Measurements from ENCODE around the gene SH3PXD2B.

DNA sequence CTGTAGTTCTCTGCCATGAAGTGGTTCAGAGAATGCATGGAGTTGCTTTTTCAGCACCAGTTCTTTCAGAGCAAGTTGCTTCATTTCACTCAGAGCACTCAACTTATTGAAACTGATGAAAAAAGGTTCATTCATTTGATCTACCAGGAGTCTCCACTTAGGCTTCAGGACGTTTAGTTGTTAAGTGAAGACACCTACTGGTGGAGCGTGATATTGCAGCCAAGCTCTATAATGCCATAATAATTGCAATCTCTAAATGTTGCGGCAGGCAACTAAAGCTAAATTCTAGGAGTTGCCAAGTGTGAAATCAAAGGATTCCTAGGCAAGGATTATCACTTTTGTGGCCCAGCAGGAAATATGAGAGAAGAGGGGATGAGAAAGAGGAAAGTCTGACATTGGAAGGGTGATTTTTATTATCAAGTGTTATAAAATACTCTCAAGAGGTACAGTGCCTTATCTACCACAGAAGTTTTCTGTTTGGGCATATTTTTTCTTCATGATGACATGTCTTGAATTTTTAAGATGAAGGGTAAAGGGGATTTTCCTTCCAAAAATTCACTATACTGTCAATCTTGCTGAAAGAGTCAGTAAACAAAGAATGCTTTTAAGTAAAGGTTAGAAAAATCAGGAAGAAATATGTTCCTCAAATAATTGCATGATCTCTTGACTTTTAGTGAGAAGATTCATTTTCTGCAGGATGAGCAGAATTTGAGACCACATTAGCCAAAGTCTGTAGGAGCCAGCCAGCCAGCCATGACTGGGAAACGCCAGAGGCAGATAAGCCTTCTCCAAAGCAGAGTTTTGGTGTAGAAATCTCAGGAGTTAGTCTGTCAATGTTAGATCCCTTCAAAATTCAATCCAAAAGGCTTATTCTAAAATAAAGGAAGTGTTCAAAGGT, 83.4 kb downstream of the SH3PXD2B start:
- no peak for TF ChIP-seq POLR2A (IDR thresholded peaks at IDR 0.05; ENCODE audit: low read depth, low read length)
- TF ChIP-seq POLR2AphosphoS5 (IDR thresholded peaks at IDR 0.05; ENCODE audit: low read depth, low read length), result no peak

Data from GM12891 (cell line).